ENCODE results near the gene C10orf143.

Gene C10orf143

GRCh38 chr10:130079614-130080460 is 30.8 kb downstream of the C10orf143 start:
- H3K9me3 ChIP-seq (ENCODE audit: control insufficient read depth in 2 of 2, low read length in 2 of 2) = no peaks in the 10 kb centered on the region
- no peaks in the 10 kb centered on the region for H3K4me1 ChIP-seq (ENCODE audit: control insufficient read depth in 2 of 2, insufficient read depth in 2 of 2, low read length in 2 of 2)
- H3K27me3 ChIP-seq (ENCODE audit: control insufficient read depth in 2 of 2, insufficient read depth in 2 of 2, low read length in 2 of 2) = no peaks in the 10 kb centered on the region
- no peaks in the 10 kb centered on the region for H3K36me3 ChIP-seq (ENCODE audit: control insufficient read depth in 2 of 2, insufficient read depth in 2 of 2, low read length in 2 of 2)
- H3K27ac ChIP-seq (ENCODE audit: low read depth in 2 of 2, low read length in 2 of 2) = no peak overlapping the region
- H3K4me3 ChIP-seq (ENCODE audit: low read length in 2 of 2) = no peak overlapping the region
- no peak overlapping the region for H3K9ac ChIP-seq (ENCODE audit: low read depth in 1 of 2, low read length in 2 of 2)

GRCh38 chr10:130078120-130078519 is 32.5 kb downstream of the C10orf143 start:
- no peaks in the 10 kb centered on the region for H3K27me3 ChIP-seq (ENCODE audit: control insufficient read depth in 2 of 2, insufficient read depth in 2 of 2, low read length in 2 of 2)
- no peak overlapping the region for H3K9ac ChIP-seq (ENCODE audit: low read depth in 1 of 2, low read length in 2 of 2)
- H3K9me3 ChIP-seq (ENCODE audit: control insufficient read depth in 2 of 2, low read length in 2 of 2) = no peaks in the 10 kb centered on the region
- H3K4me1 ChIP-seq (ENCODE audit: control insufficient read depth in 2 of 2, insufficient read depth in 2 of 2, low read length in 2 of 2) = no peaks in the 10 kb centered on the region
- H3K27ac ChIP-seq (ENCODE audit: low read depth in 2 of 2, low read length in 2 of 2) = no peak overlapping the region
- H3K4me3 ChIP-seq (ENCODE audit: low read length in 2 of 2) = no peak overlapping the region
- peaks cover 4 to 5% of the 10 kb centered on the region in 2 donors for H3K36me3 ChIP-seq (ENCODE audit: control insufficient read depth in 2 of 2, insufficient read depth in 2 of 2, low read length in 2 of 2)

DNA sequence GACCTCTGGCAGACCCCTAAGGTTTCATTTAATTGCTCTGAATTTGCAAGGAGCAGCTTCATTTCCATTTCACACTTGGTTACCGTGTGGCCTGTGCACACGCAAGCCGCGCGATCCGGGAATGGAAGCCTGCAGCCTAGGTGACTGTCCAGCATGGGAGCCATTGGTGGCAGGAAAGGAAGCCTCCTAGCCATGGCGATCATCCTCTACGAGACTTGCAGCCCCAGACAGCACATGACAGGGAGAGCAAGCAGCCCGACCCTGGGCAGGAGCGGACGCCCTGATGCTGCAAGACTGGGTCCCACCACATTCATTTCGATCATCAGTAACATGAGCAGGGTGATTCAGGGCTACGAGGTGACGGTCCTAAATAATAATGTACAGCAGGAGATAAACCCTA is 33.9 kb downstream of the C10orf143 start:
- no peak overlapping the region for H3K9ac ChIP-seq (ENCODE audit: low read depth in 1 of 2, low read length in 2 of 2)
- no peaks in the 10 kb centered on the region for H3K27me3 ChIP-seq (ENCODE audit: control insufficient read depth in 2 of 2, insufficient read depth in 2 of 2, low read length in 2 of 2)
- no peak overlapping the region for H3K4me3 ChIP-seq (ENCODE audit: low read length in 2 of 2)
- no peaks in the 10 kb centered on the region for H3K4me1 ChIP-seq (ENCODE audit: control insufficient read depth in 2 of 2, insufficient read depth in 2 of 2, low read length in 2 of 2)
- no peak overlapping the region for H3K27ac ChIP-seq (ENCODE audit: low read depth in 2 of 2, low read length in 2 of 2)
- no peaks in the 10 kb centered on the region for H3K9me3 ChIP-seq (ENCODE audit: control insufficient read depth in 2 of 2, low read length in 2 of 2)
- peaks cover 4 to 5% of the 10 kb centered on the region in 2 donors for H3K36me3 ChIP-seq (ENCODE audit: control insufficient read depth in 2 of 2, insufficient read depth in 2 of 2, low read length in 2 of 2)

- Histone ChIP-seq H3K4me1 (ENCODE audit: control insufficient read depth in 2 of 2, insufficient read depth in 2 of 2, low read length in 2 of 2) (no peaks in the 10 kb centered on the region), H3K36me3 (ENCODE audit: control insufficient read depth in 2 of 2, insufficient read depth in 2 of 2, low read length in 2 of 2) (peaks cover 4 to 5% of the 10 kb centered on the region in 2 donors), H3K27ac (ENCODE audit: low read depth in 2 of 2, low read length in 2 of 2) (no peak overlapping the region), H3K9me3 (ENCODE audit: control insufficient read depth in 2 of 2, low read length in 2 of 2) (no peaks in the 10 kb centered on the region), H3K27me3 (ENCODE audit: control insufficient read depth in 2 of 2, insufficient read depth in 2 of 2, low read length in 2 of 2) (no peaks in the 10 kb centered on the region), H3K4me3 (ENCODE audit: low read length in 2 of 2) (no peak overlapping the region), H3K9ac (ENCODE audit: low read depth in 1 of 2, low read length in 2 of 2) (no peak overlapping the region)
These were observed 36.0 kb downstream of the C10orf143 start for GRCh38 chr10:130074639-130075038.

- H3K9ac ChIP-seq (ENCODE audit: low read depth in 1 of 2, low read length in 2 of 2) = no peak overlapping the region
These were observed 36.7 kb downstream of the C10orf143 start for GRCh38 chr10:130073912-130074311.

DNA sequence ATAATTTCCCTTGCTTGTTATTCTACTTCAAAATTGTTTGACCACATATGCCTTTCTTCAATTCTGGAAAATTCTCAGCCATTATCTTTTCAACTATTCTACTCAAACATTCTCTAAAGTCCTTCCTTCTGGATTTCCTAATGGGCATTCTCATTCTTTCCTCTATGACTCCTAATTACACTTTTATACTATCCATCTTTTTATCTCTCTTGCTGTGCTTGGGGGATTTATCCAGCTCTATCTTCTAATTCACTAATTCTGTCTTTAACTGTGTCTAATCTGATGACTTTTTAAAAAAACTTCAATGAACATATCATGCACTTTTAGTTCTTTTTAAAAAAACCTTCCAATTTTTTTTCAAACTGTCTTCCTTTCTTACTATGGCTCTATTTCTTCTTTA is 38.4 kb downstream of the C10orf143 start:
- no peaks in the 10 kb centered on the region for H3K27me3 ChIP-seq (ENCODE audit: control insufficient read depth in 2 of 2, insufficient read depth in 2 of 2, low read length in 2 of 2)
- no peak overlapping the region for H3K27ac ChIP-seq (ENCODE audit: low read depth in 2 of 2, low read length in 2 of 2)
- H3K9ac ChIP-seq (ENCODE audit: low read depth in 1 of 2, low read length in 2 of 2) = no peak overlapping the region
- H3K4me3 ChIP-seq (ENCODE audit: low read length in 2 of 2) = no peak overlapping the region
- no peaks in the 10 kb centered on the region for H3K9me3 ChIP-seq (ENCODE audit: control insufficient read depth in 2 of 2, low read length in 2 of 2)
- H3K36me3 ChIP-seq (ENCODE audit: control insufficient read depth in 2 of 2, insufficient read depth in 2 of 2, low read length in 2 of 2) = peaks cover 4 to 5% of the 10 kb centered on the region in 2 donors
- H3K4me1 ChIP-seq (ENCODE audit: control insufficient read depth in 2 of 2, insufficient read depth in 2 of 2, low read length in 2 of 2) = no peaks in the 10 kb centered on the region

More at GRCh38 chr10:130073912-130074311, 36.7 kb downstream of the C10orf143 start:
- Histone ChIP-seq H3K4me1 (ENCODE audit: control insufficient read depth in 2 of 2, insufficient read depth in 2 of 2, low read length in 2 of 2) (no peaks in the 10 kb centered on the region), H3K27ac (ENCODE audit: low read depth in 2 of 2, low read length in 2 of 2) (no peak overlapping the region), H3K27me3 (ENCODE audit: control insufficient read depth in 2 of 2, insufficient read depth in 2 of 2, low read length in 2 of 2) (no peaks in the 10 kb centered on the region), H3K36me3 (ENCODE audit: control insufficient read depth in 2 of 2, insufficient read depth in 2 of 2, low read length in 2 of 2) (peaks cover 4 to 5% of the 10 kb centered on the region in 2 donors), H3K4me3 (ENCODE audit: low read length in 2 of 2) (no peak overlapping the region), H3K9me3 (ENCODE audit: control insufficient read depth in 2 of 2, low read length in 2 of 2) (no peaks in the 10 kb centered on the region)

GRCh38 chr10:130067893-130068292 is 42.7 kb downstream of the C10orf143 start:
- Histone ChIP-seq H3K9ac (ENCODE audit: low read depth in 1 of 2, low read length in 2 of 2) (no peak overlapping the region), H3K4me3 (ENCODE audit: low read length in 2 of 2) (no peak overlapping the region), H3K9me3 (ENCODE audit: control insufficient read depth in 2 of 2, low read length in 2 of 2) (no peaks in the 10 kb centered on the region), H3K27ac (ENCODE audit: low read depth in 2 of 2, low read length in 2 of 2) (no peak overlapping the region), H3K27me3 (ENCODE audit: control insufficient read depth in 2 of 2, insufficient read depth in 2 of 2, low read length in 2 of 2) (no peaks in the 10 kb centered on the region), H3K36me3 (ENCODE audit: control insufficient read depth in 2 of 2, insufficient read depth in 2 of 2, low read length in 2 of 2) (no peaks in the 10 kb centered on the region), H3K4me1 (ENCODE audit: control insufficient read depth in 2 of 2, insufficient read depth in 2 of 2, low read length in 2 of 2) (no peaks in the 10 kb centered on the region)

- Histone ChIP-seq H3K36me3 (ENCODE audit: control insufficient read depth in 2 of 2, insufficient read depth in 2 of 2, low read length in 2 of 2) (no peaks in the 10 kb centered on the region), H3K27ac (ENCODE audit: low read depth in 2 of 2, low read length in 2 of 2) (no peak overlapping the region), H3K4me1 (ENCODE audit: control insufficient read depth in 2 of 2, insufficient read depth in 2 of 2, low read length in 2 of 2) (no peaks in the 10 kb centered on the region), H3K9me3 (ENCODE audit: control insufficient read depth in 2 of 2, low read length in 2 of 2) (no peaks in the 10 kb centered on the region), H3K4me3 (ENCODE audit: low read length in 2 of 2) (no peak overlapping the region), H3K27me3 (ENCODE audit: control insufficient read depth in 2 of 2, insufficient read depth in 2 of 2, low read length in 2 of 2) (no peaks in the 10 kb centered on the region), H3K9ac (ENCODE audit: low read depth in 1 of 2, low read length in 2 of 2) (no peak overlapping the region)
These were observed 43.9 kb downstream of the C10orf143 start for GRCh38 chr10:130066743-130067142.

DNA sequence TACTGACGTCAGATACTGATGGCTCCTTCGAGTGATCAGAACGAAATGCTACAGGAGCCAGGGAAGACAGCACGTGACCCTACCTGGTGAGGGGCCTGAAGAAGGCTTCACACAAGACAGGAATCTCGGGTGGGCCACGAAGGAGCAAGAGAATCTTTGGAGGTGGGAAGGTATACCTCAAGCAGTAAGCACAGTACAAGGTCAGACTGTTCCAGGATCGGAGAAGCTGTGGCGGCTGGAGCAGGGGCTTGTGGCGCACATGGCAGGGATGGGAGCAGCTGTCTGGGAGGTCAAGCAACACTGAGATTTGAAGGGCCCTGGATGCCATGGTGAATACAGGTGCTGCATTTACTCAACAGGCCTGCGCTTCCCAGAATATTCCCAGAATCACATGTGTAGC is 45.4 kb downstream of the C10orf143 start:
- no peak overlapping the region for H3K4me3 ChIP-seq (ENCODE audit: low read length in 2 of 2)
- no peak overlapping the region for H3K27ac ChIP-seq (ENCODE audit: low read depth in 2 of 2, low read length in 2 of 2)
- H3K36me3 ChIP-seq (ENCODE audit: control insufficient read depth in 2 of 2, insufficient read depth in 2 of 2, low read length in 2 of 2) = no peaks in the 10 kb centered on the region
- no peaks in the 10 kb centered on the region for H3K27me3 ChIP-seq (ENCODE audit: control insufficient read depth in 2 of 2, insufficient read depth in 2 of 2, low read length in 2 of 2)
- no peaks in the 10 kb centered on the region for H3K9me3 ChIP-seq (ENCODE audit: control insufficient read depth in 2 of 2, low read length in 2 of 2)
- H3K4me1 ChIP-seq (ENCODE audit: control insufficient read depth in 2 of 2, insufficient read depth in 2 of 2, low read length in 2 of 2) = no peaks in the 10 kb centered on the region
- H3K9ac ChIP-seq (ENCODE audit: low read depth in 1 of 2, low read length in 2 of 2) = no peak overlapping the region

GRCh38 chr10:130064783-130065182 is 45.8 kb downstream of the C10orf143 start:
- Histone ChIP-seq H3K4me1 (ENCODE audit: control insufficient read depth in 2 of 2, insufficient read depth in 2 of 2, low read length in 2 of 2) (no peaks in the 10 kb centered on the region), H3K27ac (ENCODE audit: low read depth in 2 of 2, low read length in 2 of 2) (no peak overlapping the region), H3K9ac (ENCODE audit: low read depth in 1 of 2, low read length in 2 of 2) (no peak overlapping the region), H3K27me3 (ENCODE audit: control insufficient read depth in 2 of 2, insufficient read depth in 2 of 2, low read length in 2 of 2) (no peaks in the 10 kb centered on the region), H3K9me3 (ENCODE audit: control insufficient read depth in 2 of 2, low read length in 2 of 2) (no peaks in the 10 kb centered on the region), H3K4me3 (ENCODE audit: low read length in 2 of 2) (no peak overlapping the region), H3K36me3 (ENCODE audit: control insufficient read depth in 2 of 2, insufficient read depth in 2 of 2, low read length in 2 of 2) (no peaks in the 10 kb centered on the region)

Measured in mucosa of rectum (tissue), 2 donors.